DMS53 treated with DMSO at 0.1 percent for 48 hours (cell line): ENCODE data around the gene TENT4A.

ENCODE experiments used
- DNase-seq: peaks from one replicate; lab custom pipeline; 2025; ENCODE audit not compliant: unreplicated experiment; lab: John Stamatoyannopoulos, UW

Gene TENT4A

GRCh38 chr5:6717247-6717646, 4.0 kb downstream of the TENT4A start:
- no peak for DNase-seq

GRCh38 chr5:6717687-6718086, 4.5 kb downstream of the TENT4A start:
- DNase-seq = no peak

- DNase-seq = no peak
These were observed 5.0 kb downstream of the TENT4A start for GRCh38 chr5:6718161-6718681.

GRCh38 chr5:6718718-6719117, 5.5 kb downstream of the TENT4A start:
- DNase-seq = no peak

GRCh38 chr5:6719417-6719816, 6.2 kb downstream of the TENT4A start:
- no peak for DNase-seq

- no peak for DNase-seq
These were observed 6.8 kb downstream of the TENT4A start for GRCh38 chr5:6719896-6720560.

GRCh38 chr5:6720561-6720921, 7.3 kb downstream of the TENT4A start:
- DNase-seq = no peak

GRCh38 chr5:6721442-6721841, 8.2 kb downstream of the TENT4A start:
- DNase-seq = no peak

- no peak for DNase-seq
These were observed 8.8 kb downstream of the TENT4A start for GRCh38 chr5:6722015-6722414.

GRCh38 chr5:6723122-6723815, 10.0 kb downstream of the TENT4A start:
- DNase-seq = no peak

- DNase-seq = no peak
These were observed 10.6 kb downstream of the TENT4A start for GRCh38 chr5:6723816-6724300.

- no peak for DNase-seq
These were observed 11.2 kb downstream of the TENT4A start for GRCh38 chr5:6724321-6724929.

- no peak for DNase-seq
These were observed 12.2 kb downstream of the TENT4A start for GRCh38 chr5:6725421-6725820.

- DNase-seq = no peak
These were observed 12.8 kb downstream of the TENT4A start for GRCh38 chr5:6726006-6726405.

GRCh38 chr5:6727231-6727630, 14.0 kb downstream of the TENT4A start:
- no peak for DNase-seq

- no peak for DNase-seq
These were observed 15.0 kb downstream of the TENT4A start for GRCh38 chr5:6728011-6728794.

GRCh38 chr5:6728795-6729183, 15.6 kb downstream of the TENT4A start:
- DNase-seq = no peak

GRCh38 chr5:6729386-6730310, 16.4 kb downstream of the TENT4A start:
- no peak for DNase-seq

GRCh38 chr5:6730407-6730806, 17.2 kb downstream of the TENT4A start:
- no peak for DNase-seq

- no peak for DNase-seq
These were observed 17.6 kb downstream of the TENT4A start for GRCh38 chr5:6730807-6731206.
